WTC11 (cell line): ENCODE measurements around the gene SORCS2. TPM values are rescaled to one million over a fixed set of nuclear protein-coding genes. Genes with fewer than 3 reads are reported as not detected.

Source experiments
- ATAC-seq: fragments of 200-7000 bp; cut with Tn5 transposase; 2 replicates; pipeline ENCODE4 v1.10.0; 2021; ENCODE audit warnings: mild to moderate bottlenecking, moderate library complexity
- CTCF ChIA-PET: fragments of 300-600 bp; sonication (Branson Sonifier 250); formaldehyde crosslinking; loops from one replicate; lab custom pipeline; 2021; ENCODE audit warnings: antibody characterized with exemption; lab: Charles Lee
- POLR2A ChIA-PET: fragments of 350-600 bp; sonication (Branson Sonifier 250); formaldehyde crosslinking; loops from one replicate; lab custom pipeline; 2021; ENCODE audit warnings: antibody characterized with exemption; lab: Charles Lee
- DNase-seq: peaks from one replicate; pipeline ENCODE4 v3.0.0; 2021; ENCODE audit warnings: low spot score
- H3K27ac Mint-ChIP-seq: 2 replicates; pipeline ENCODE4 v1.8.0; 2021; ENCODE audit warnings: mixed read lengths
- H3K27me3 Mint-ChIP-seq: 2 replicates; pipeline ENCODE4 v1.8.0; 2021; ENCODE audit warnings: low read depth, mild to moderate bottlenecking, moderate library complexity, mixed read lengths
- H3K36me3 Mint-ChIP-seq: 2 replicates; pipeline ENCODE4 v1.8.0; 2021; ENCODE audit warnings: mixed read lengths
- H3K4me1 Mint-ChIP-seq: 2 replicates; pipeline ENCODE4 v1.8.0; 2022; ENCODE audit warnings: mixed read lengths
- H3K4me3 Mint-ChIP-seq: 2 replicates; pipeline ENCODE4 v1.8.0; 2021; ENCODE audit warnings: mild to moderate bottlenecking, moderate library complexity, mixed read lengths
- H3K9me3 Mint-ChIP-seq: 2 replicates; pipeline ENCODE4 v1.8.0; 2021; ENCODE audit warnings: mixed read lengths
- CREM ChIP-seq: sonication (generic); formaldehyde crosslinking; IDR thresholded peaks from 2 replicates; pipeline ENCODE4 v1.8.1; 2022; ENCODE audit warnings: mild to moderate bottlenecking, missing genetic modification reagents, moderate library complexity
- ESRRA ChIP-seq: sonication (generic); formaldehyde crosslinking; IDR thresholded peaks from 2 replicates; pipeline ENCODE4 v1.8.1; 2022; ENCODE audit warnings: mild to moderate bottlenecking, missing genetic modification reagents, borderline replicate concordance
- GABPB1 ChIP-seq: sonication (generic); formaldehyde crosslinking; IDR thresholded peaks from 2 replicates; pipeline ENCODE4 v1.8.1; 2023; ENCODE audit warnings: mild to moderate bottlenecking, missing genetic modification reagents
- KAT7 ChIP-seq: sonication (generic); formaldehyde crosslinking; IDR thresholded peaks from 2 replicates; pipeline ENCODE4 v1.8.1; 2023; ENCODE audit warnings: missing genetic modification reagents, mild to moderate bottlenecking, borderline replicate concordance
- NR1H2 ChIP-seq: sonication (generic); formaldehyde crosslinking; IDR thresholded peaks from 2 replicates; pipeline ENCODE4 v1.9.0; 2021; ENCODE audit warnings: mild to moderate bottlenecking, moderate library complexity, missing genetic modification reagents
- NR2C2 ChIP-seq: sonication (generic); formaldehyde crosslinking; IDR thresholded peaks from 2 replicates; pipeline ENCODE4 v1.8.0; 2022; ENCODE audit warnings: mild to moderate bottlenecking, missing genetic modification reagents
- NR3C1 ChIP-seq: sonication (generic); formaldehyde crosslinking; conservative IDR thresholded peaks from 2 replicates; pipeline ENCODE4 v1.8.1; 2023; ENCODE audit warnings: low read depth, mild to moderate bottlenecking, missing genetic modification reagents
- RORB ChIP-seq: fragments of 250-450 bp; sonication (Bioruptor Pico); IDR thresholded peaks from 2 replicates; pipeline ENCODE4 v1.9.0; 2021; ENCODE audit warnings: mild to moderate bottlenecking
- TCF7 ChIP-seq: sonication (generic); formaldehyde crosslinking; IDR thresholded peaks from 2 replicates; pipeline ENCODE4 v1.8.0; 2022; ENCODE audit warnings: mild to moderate bottlenecking, low read depth, missing genetic modification reagents, moderate library complexity
- TEAD1 ChIP-seq: sonication (generic); formaldehyde crosslinking; IDR thresholded peaks from 2 replicates; pipeline ENCODE4 v1.8.0; 2022; ENCODE audit warnings: mild to moderate bottlenecking, missing genetic modification reagents
- ZNF121 ChIP-seq: sonication (generic); formaldehyde crosslinking; IDR thresholded peaks from 2 replicates; pipeline ENCODE4 v1.8.0; 2023; ENCODE audit warnings: missing genetic modification reagents
- ZNF219 ChIP-seq: sonication (generic); formaldehyde crosslinking; IDR thresholded peaks from 2 replicates; pipeline ENCODE4 v1.8.0; 2023; ENCODE audit warnings: missing genetic modification reagents, mild to moderate bottlenecking, borderline replicate concordance
- ZNF423 ChIP-seq: fragments of 250-450 bp; sonication (Bioruptor Pico); IDR thresholded peaks from 2 replicates; pipeline ENCODE4 v2.1.2; 2022; ENCODE audit warnings: mild to moderate bottlenecking, moderate library complexity
- ZNF671 ChIP-seq: fragments of 250-450 bp; sonication (Bioruptor Pico); IDR thresholded peaks from 2 replicates; pipeline ENCODE4 v1.8.0; 2021; ENCODE audit warnings: mild to moderate bottlenecking
- total RNA-seq: library from RNA; stranded (reverse); gene quantifications from 3 replicates; pipeline ENCODE4 v1.2.3, GENCODE V29; 2021
- TF ChIP-seq, protein P1 (sequence below): sonication (generic); formaldehyde crosslinking; IDR thresholded peaks from 2 replicates; pipeline ENCODE4 v1.8.1; 2023; ENCODE audit warnings: mild to moderate bottlenecking, missing genetic modification reagents
- TF ChIP-seq, protein P2 (sequence below): sonication (generic); formaldehyde crosslinking; IDR thresholded peaks from 2 replicates; pipeline ENCODE4 v1.8.1; 2023; ENCODE audit warnings: mild to moderate bottlenecking, missing genetic modification reagents, moderate library complexity
- TF ChIP-seq, protein P3 (sequence below): sonication (generic); formaldehyde crosslinking; IDR thresholded peaks from 2 replicates; pipeline ENCODE4 v1.8.0; 2023; ENCODE audit warnings: mild to moderate bottlenecking, missing genetic modification reagents
- TF ChIP-seq, protein P4 (sequence below): sonication (generic); formaldehyde crosslinking; IDR thresholded peaks from 2 replicates; pipeline ENCODE4 v1.8.0; 2022; ENCODE audit warnings: mild to moderate bottlenecking, missing genetic modification reagents
- TF ChIP-seq, protein P5 (sequence below): sonication (generic); formaldehyde crosslinking; conservative IDR thresholded peaks from 2 replicates; pipeline ENCODE4 v1.8.1; 2022; ENCODE audit warnings: mild to moderate bottlenecking, missing genetic modification reagents
- TF ChIP-seq, protein P6 (sequence below): sonication (generic); formaldehyde crosslinking; IDR thresholded peaks from 2 replicates; pipeline ENCODE4 v1.8.1; 2022; ENCODE audit warnings: missing genetic modification reagents, borderline replicate concordance
- TF ChIP-seq, protein P7 (sequence below): sonication (generic); formaldehyde crosslinking; IDR thresholded peaks from 2 replicates; pipeline ENCODE4 v1.8.1; 2023; ENCODE audit warnings: mild to moderate bottlenecking, missing genetic modification reagents, borderline replicate concordance

Gene SORCS2
- total RNA-seq, 1 experiment from 2014 or later = 6.6 TPM

DNA sequence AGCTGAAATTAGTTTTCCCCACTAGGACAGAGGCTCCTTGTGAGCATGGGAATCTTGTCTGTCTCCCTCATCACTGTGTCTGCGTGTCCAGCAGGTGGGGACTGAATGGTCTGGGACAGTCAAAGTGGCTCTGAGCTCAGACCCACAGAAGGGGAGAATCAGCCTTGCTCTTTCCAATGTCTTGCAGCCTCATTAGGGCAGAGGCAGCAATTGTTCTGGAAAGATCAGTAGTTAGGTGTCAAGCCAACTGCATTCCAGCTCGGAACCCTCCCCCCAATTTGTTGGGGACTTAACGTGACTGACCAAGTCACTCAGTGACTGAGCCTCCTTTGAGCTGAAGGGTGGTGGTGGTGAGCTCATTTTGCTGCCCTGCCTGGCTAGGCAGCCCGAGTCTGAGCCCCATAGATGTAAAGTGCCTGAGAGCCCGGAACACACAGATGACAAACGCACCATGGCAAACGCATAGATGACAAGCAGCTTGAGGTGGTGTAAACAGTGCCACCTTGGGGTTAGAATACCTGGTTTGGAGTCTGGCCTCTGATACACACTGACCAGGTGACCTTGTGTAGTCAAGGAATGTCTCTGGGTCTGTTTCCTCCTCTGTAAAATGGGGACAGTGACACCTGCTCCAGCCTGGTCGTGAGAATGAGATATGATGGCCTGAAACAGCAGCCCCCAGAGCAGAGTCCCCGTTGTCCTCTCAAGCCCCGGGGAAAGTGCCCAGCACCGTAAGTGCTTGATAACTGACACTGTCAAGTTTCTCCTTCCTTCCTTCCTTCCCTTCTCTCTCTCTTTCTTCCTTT is 2.7 kb upstream of the SORCS2 start:
- ChIA-PET POLR2A (no interaction called here), CTCF (interaction anchor here (0.7 to 3.8 kb wide), 14 partner anchors 12 to 461 kb away, joined by 3 to 24 read pairs (median 4); no protein-coding TSS in a partner anchor)
- TF ChIP-seq ZNF121 = no peak
- no peak for TF ChIP-seq RORB (CRISPR knock-in tag)
- no peak for TF ChIP-seq CREM (CRISPR knock-in tag)
- TF ChIP-seq TCF7 = no peak
- TF ChIP-seq, protein P1, sequence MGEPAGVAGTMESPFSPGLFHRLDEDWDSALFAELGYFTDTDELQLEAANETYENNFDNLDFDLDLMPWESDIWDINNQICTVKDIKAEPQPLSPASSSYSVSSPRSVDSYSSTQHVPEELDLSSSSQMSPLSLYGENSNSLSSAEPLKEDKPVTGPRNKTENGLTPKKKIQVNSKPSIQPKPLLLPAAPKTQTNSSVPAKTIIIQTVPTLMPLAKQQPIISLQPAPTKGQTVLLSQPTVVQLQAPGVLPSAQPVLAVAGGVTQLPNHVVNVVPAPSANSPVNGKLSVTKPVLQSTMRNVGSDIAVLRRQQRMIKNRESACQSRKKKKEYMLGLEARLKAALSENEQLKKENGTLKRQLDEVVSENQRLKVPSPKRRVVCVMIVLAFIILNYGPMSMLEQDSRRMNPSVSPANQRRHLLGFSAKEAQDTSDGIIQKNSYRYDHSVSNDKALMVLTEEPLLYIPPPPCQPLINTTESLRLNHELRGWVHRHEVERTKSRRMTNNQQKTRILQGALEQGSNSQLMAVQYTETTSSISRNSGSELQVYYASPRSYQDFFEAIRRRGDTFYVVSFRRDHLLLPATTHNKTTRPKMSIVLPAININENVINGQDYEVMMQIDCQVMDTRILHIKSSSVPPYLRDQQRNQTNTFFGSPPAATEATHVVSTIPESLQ (CRISPR knock-in tag) = no peak
- TF ChIP-seq, protein P2, sequence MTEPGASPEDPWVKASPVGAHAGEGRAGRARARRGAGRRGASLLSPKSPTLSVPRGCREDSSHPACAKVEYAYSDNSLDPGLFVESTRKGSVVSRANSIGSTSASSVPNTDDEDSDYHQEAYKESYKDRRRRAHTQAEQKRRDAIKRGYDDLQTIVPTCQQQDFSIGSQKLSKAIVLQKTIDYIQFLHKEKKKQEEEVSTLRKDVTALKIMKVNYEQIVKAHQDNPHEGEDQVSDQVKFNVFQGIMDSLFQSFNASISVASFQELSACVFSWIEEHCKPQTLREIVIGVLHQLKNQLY (CRISPR knock-in tag) = no peak
- TF ChIP-seq, protein P3, sequence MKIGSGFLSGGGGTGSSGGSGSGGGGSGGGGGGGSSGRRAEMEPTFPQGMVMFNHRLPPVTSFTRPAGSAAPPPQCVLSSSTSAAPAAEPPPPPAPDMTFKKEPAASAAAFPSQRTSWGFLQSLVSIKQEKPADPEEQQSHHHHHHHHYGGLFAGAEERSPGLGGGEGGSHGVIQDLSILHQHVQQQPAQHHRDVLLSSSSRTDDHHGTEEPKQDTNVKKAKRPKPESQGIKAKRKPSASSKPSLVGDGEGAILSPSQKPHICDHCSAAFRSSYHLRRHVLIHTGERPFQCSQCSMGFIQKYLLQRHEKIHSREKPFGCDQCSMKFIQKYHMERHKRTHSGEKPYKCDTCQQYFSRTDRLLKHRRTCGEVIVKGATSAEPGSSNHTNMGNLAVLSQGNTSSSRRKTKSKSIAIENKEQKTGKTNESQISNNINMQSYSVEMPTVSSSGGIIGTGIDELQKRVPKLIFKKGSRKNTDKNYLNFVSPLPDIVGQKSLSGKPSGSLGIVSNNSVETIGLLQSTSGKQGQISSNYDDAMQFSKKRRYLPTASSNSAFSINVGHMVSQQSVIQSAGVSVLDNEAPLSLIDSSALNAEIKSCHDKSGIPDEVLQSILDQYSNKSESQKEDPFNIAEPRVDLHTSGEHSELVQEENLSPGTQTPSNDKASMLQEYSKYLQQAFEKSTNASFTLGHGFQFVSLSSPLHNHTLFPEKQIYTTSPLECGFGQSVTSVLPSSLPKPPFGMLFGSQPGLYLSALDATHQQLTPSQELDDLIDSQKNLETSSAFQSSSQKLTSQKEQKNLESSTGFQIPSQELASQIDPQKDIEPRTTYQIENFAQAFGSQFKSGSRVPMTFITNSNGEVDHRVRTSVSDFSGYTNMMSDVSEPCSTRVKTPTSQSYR (CRISPR knock-in tag) = no peak
- no peak for TF ChIP-seq NR2C2
- TF ChIP-seq, protein P4, sequence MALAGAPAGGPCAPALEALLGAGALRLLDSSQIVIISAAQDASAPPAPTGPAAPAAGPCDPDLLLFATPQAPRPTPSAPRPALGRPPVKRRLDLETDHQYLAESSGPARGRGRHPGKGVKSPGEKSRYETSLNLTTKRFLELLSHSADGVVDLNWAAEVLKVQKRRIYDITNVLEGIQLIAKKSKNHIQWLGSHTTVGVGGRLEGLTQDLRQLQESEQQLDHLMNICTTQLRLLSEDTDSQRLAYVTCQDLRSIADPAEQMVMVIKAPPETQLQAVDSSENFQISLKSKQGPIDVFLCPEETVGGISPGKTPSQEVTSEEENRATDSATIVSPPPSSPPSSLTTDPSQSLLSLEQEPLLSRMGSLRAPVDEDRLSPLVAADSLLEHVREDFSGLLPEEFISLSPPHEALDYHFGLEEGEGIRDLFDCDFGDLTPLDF (CRISPR knock-in tag) = no peak
- TF ChIP-seq, protein P5, sequence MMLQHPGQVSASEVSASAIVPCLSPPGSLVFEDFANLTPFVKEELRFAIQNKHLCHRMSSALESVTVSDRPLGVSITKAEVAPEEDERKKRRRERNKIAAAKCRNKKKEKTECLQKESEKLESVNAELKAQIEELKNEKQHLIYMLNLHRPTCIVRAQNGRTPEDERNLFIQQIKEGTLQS (CRISPR knock-in tag) = no peak
- TF ChIP-seq GABPB1 = no peak
- TF ChIP-seq ESRRA (CRISPR knock-in tag) = no peak
- TF ChIP-seq KAT7 (CRISPR knock-in tag) = no peak
- TF ChIP-seq TEAD1 (CRISPR knock-in tag) = no peak
- no peak for TF ChIP-seq ZNF219 (CRISPR knock-in tag)
- no peak for TF ChIP-seq ZNF671 (CRISPR knock-in tag)
- TF ChIP-seq NR1H2 (CRISPR knock-in tag) = no peak
- TF ChIP-seq NR3C1 (CRISPR knock-in tag) = no peak
- TF ChIP-seq ZNF423 (CRISPR knock-in tag) = no peak
- H3K4me1 Mint-ChIP-seq = peaks cover 6% of the 10 kb centered on the region
- DNase-seq (no peak), ATAC-seq (no peak)
- no peak overlapping the region for H3K27ac Mint-ChIP-seq
- 0 out of 2 replicates have a peak, but pooled peaks cover 2% of the 10 kb centered on the region for H3K9me3 Mint-ChIP-seq
- no peak overlapping the region for H3K4me3 Mint-ChIP-seq
- H3K27me3 Mint-ChIP-seq = peaks cover 43% of the 10 kb centered on the region
- no peaks in the 10 kb centered on the region for H3K36me3 Mint-ChIP-seq

DNA sequence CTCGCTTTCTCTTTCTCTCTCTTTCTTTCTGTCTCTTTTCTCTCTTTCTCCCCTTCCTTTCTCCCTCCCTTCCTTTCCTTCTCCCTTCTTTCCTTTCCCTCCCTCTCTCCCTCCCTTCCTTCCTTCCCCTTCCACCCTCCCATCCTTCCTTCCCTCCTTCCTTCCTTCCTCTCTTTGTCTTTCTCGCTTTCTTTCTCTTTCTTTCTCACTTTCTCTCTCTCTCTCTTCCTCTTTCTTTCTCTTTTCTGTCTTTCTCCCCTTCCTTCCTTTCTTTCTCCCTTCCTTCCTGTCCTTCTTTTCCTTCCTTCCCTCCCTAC is 2.1 kb upstream of the SORCS2 start:
- Mint-ChIP-seq H3K27me3 (peaks cover 43% of the 10 kb centered on the region), H3K9me3 (no peaks in the 10 kb centered on the region), H3K27ac (no peak overlapping the region), H3K4me3 (no peak overlapping the region), H3K36me3 (no peaks in the 10 kb centered on the region), H3K4me1 (peaks cover 8% of the 10 kb centered on the region)
- DNase-seq (no peak), ATAC-seq (no peak)
- POLR2A ChIA-PET = no interaction called here
- TF ChIP-seq, protein P6, sequence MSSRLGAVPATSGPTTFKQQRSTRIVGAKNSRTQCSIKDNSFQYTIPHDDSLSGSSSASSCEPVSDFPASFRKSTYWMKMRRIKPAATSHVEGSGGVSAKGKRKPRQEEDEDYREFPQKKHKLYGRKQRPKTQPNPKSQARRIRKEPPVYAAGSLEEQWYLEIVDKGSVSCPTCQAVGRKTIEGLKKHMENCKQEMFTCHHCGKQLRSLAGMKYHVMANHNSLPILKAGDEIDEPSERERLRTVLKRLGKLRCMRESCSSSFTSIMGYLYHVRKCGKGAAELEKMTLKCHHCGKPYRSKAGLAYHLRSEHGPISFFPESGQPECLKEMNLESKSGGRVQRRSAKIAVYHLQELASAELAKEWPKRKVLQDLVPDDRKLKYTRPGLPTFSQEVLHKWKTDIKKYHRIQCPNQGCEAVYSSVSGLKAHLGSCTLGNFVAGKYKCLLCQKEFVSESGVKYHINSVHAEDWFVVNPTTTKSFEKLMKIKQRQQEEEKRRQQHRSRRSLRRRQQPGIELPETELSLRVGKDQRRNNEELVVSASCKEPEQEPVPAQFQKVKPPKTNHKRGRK = 0 out of 2 replicates have a peak, but pooled peaks have one; percentile 50
- TF ChIP-seq, protein P7, sequence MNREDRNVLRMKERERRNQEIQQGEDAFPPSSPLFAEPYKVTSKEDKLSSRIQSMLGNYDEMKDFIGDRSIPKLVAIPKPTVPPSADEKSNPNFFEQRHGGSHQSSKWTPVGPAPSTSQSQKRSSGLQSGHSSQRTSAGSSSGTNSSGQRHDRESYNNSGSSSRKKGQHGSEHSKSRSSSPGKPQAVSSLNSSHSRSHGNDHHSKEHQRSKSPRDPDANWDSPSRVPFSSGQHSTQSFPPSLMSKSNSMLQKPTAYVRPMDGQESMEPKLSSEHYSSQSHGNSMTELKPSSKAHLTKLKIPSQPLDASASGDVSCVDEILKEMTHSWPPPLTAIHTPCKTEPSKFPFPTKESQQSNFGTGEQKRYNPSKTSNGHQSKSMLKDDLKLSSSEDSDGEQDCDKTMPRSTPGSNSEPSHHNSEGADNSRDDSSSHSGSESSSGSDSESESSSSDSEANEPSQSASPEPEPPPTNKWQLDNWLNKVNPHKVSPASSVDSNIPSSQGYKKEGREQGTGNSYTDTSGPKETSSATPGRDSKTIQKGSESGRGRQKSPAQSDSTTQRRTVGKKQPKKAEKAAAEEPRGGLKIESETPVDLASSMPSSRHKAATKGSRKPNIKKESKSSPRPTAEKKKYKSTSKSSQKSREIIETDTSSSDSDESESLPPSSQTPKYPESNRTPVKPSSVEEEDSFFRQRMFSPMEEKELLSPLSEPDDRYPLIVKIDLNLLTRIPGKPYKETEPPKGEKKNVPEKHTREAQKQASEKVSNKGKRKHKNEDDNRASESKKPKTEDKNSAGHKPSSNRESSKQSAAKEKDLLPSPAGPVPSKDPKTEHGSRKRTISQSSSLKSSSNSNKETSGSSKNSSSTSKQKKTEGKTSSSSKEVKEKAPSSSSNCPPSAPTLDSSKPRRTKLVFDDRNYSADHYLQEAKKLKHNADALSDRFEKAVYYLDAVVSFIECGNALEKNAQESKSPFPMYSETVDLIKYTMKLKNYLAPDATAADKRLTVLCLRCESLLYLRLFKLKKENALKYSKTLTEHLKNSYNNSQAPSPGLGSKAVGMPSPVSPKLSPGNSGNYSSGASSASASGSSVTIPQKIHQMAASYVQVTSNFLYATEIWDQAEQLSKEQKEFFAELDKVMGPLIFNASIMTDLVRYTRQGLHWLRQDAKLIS (CRISPR knock-in tag) = no peak
- CTCF ChIA-PET = interaction anchor here (0.9 to 3.8 kb wide), 6 partner anchors 11 to 460 kb away, joined by 3 to 24 read pairs (median 10); no protein-coding TSS in a partner anchor
